Stimulated activated CD8-positive, alpha-beta memory T cell treated with anti-CD3 and anti-CD28 coated beads, Interleukin-4, amount 100 ng/mL, for 1 hour (primary cell): ENCODE data around the gene PTGS1.
A peak's percentile ranks its signal among the peaks of the same experiment; 100 is the strongest.
"Not testable (repeated sequence)": the region's sequence is repeated elsewhere in the genome, so short reads cannot be mapped to it uniquely, and the experiment has no call there.

Experiments
- DNase-seq, 2 donors: peaks; one replicate each; pipeline ENCODE4 v3.0.0-alpha.2; 2020; ENCODE audit warnings: low read depth in 2 of 2, low spot score in 1 of 2

The PTGS1 gene

DNA sequence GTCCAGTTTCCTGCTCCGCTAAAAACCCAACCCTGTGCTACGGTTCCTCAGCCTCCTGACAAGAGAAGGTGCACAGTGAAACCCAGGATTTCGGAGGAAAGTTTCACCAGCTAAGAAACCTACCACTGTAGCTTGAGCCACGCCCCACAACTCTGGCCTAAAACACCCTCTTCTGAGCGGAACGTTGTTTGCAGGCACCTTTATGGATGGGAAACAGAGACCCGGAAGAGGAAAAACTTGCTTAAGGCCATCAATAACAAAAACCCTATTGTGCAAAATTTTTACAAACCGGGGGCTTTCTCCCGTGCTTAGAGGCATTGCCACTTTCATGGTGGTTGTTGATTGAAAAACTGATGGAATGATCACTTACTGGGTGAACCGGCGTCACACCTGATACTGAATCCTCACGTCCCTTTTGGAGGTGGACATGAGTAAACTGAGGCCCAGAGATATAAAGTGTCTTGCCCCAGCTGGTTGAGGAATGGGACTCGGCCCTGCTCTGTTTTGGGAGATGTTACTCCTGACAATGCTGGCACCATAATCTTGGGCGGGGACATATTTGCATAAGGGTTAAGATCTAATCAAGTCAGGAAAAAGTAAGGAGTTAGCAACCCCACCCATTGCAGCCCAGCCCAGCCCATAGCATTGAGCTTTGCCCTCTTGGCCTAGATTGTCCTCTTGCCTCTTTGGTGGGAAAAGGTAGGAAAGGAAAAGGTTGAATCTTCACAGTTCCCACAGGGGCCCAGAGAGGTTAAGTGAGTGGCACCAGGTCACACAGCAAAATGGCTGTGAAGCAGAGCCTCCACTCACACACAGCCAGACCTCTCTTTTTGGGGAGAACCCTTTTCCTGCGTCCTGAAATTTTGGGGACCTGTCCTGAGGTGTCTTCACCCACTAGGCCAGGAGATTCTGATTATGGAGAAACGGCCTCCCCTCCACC is 23.2 kb upstream of the PTGS1 start:
- DNase-seq: no peak

DNA sequence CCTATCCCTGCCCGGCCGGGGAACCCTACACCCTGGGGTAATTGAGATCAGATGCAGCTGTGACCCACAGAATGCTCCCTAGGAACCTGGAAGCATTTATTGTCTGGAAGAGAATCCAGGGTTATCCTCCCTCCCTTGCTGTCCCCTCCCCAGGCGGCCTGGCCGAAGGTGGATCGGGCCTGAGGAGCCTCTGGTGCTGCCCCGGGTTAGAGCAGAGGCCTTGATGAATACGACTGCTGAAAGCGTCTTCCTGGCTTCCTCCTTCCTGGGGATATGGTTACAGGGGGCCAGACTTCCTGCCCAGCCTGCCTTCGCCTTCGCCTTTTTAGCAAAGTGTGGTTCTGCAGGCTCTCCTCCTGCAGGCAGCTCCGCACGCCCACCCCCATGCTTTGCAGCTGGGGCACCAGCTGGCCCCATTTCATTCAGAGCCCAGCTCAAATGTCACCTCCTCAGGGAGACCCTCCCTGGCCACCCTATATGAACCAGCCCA is 22.5 kb upstream of the PTGS1 start:
- DNase-seq: no peak

DNA sequence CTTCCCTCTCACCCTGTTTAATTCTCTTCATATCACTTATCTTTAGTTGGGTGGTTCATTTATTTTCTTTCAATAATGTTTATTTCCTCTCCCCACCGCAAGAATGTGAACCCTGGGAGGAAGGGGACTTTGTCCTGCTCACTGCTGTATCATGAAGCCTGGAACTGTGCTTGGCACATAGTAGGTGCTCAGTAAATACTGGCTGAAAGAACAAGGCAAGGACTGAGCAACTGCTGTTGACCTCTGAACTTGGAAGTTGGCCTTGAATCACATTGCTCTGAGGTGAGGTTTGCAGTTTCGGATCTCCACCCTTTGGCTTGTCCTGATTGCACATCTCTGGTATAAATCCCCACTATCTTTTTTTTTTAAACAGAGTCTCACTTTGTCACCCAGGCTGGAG is 22.0 kb upstream of the PTGS1 start:
- no peak for DNase-seq

DNA sequence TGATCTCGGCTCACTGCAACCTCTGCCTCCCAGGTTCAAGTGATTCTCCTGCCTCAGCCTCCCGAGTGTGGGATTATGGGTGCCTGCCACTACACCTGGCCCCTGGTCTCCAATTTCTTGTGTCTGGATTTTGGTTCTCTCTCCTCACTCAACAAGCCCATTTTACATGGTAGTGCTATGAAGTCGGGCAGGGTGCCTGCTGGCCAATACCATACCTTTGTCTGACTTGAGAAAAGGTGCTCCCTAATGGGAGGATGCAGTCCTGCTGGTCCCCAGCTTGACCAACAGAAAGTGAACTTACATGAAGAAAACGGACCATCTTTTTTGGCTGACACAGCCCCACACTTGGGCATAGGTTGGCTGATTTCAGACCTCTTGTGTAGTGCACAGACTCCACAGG is 21.6 kb upstream of the PTGS1 start:
- no peak for DNase-seq

DNA sequence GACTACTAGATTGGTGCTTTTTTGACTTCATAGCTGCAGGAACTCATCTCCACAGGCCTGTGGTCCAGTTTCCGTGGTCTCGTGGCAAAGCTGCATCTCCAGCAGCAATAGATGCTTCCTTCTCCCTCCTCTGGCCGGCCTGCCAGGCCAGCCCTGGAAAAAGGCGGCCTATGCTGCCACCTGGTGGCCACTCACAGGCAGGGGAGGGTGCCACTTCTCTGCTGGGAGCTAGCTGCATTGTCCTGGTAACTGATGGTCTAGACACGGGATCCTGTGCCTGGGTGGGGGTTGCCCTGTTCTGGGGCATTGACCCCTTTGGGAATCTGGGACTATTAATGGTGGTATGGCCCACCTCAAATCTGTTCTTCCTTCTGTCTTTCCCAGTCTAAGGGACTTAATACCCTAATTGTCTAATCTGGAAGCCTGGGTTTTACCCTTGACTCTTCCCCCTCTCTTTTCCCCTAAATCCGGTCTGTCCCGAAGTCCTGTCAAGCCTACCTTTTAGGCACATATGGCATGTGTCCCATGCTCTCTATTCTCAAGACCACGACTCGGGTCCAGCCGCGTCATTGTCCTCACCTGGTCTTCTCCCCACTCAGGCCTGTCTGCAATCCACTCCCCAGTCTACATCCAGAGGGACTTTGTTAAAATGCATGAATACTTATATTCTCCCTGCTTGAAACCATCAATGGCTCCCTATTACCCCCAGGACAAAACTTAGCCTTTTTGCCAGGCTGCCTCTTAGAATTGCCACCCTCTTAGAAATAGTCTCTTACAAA is 20.1 kb upstream of the PTGS1 start:
- peak; percentile 60 to 61 for DNase-seq

DNA sequence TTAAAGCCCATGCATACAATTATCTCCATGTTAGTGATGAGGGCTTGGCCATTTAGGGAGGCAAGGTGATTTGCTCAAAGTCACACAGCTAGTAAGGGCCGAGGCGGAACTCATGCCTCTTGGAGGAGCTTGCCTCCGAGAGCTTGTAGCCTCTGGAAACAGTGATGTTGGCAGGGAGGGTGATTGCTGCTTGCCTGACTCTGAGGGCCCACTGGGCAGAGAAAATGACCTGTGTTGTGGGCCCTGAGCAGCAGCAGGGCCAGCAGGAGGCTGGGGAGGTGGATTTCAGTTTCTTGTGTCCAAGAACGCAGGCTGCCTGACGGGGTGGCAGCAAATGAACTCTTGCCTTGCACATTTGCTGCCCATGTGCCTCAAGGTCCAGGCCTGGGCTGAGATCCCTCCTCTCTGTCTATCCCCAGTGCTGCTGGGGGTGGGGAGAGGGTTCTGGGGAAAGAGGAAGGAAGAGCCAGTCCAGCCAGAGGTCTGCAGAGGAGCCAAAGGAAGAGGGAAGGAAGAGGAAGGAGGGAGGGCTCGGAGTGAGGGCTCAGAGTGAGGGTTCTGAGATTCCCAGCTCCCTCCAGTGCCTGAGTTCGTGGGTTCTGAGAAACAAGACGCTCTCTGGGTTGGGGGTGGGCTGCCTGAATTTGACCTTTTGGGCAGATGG is 16.2 kb upstream of the PTGS1 start:
- DNase-seq: no peak

DNA sequence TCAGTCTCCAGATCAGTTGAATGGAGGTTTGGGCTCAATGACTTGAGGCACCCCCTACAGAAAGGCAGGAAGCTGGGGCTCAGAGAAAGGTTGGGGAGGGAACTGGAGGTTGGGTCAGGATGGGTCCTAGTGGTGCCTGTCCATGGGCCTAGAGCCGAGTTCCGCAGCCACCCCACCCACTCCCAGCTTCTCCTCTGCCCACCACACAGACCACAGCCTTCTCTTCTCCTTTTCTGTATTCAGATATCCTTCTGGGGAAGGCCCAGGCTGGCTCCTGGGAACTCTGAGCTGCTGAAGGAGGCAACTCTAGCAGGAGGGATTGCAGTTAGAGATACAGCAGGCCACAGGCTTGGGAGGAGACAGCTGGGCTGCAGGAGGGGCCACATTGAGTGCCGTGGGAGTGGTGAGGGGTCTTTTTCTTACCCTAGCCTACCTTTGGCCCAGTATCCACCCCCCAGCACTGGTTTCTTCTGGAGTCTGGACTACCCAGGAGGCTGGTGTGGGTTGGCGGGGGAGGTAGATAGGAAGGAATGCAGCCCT is 15.4 kb upstream of the PTGS1 start:
- no peak for DNase-seq

DNA sequence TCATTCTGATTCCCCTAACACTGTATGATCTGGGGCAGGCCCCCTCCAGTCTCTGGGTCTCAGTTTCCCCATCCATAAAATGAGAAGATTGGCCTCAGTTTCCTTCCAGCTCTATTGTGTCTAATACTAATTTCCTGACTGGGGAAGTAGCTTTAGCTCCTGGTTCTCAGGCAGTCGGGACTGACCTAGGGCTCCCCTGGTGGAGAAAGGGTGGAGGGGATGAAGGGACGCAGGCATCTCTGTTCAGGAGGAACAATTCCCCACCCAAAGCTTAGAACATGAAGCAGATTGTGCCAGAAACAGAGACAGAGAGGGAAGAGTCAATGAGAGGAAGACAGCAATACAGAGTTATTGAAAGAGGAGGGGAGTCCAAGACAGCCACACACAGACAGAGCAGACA is 14.2 kb upstream of the PTGS1 start:
- no peak for DNase-seq

DNA sequence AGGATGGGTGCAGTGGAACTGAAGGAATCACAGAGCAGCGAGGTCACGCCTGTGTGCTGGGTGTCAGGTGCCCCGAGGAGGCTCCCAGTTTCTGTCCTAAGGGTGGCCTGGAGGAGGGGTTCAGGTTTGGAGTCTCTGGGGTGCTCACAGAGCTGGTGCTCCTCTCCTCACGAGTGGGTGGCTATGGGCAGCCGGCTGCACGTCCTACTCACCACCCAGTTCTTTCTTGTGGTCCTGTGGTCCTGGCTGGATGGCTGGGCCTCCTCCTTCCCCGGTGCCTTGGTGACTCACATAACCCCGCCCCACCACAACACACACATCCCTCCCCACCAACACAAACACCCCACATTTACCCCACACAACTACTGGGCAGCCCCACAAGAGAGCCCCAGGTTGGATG is 9.9 kb upstream of the PTGS1 start:
- no peak for DNase-seq

DNA sequence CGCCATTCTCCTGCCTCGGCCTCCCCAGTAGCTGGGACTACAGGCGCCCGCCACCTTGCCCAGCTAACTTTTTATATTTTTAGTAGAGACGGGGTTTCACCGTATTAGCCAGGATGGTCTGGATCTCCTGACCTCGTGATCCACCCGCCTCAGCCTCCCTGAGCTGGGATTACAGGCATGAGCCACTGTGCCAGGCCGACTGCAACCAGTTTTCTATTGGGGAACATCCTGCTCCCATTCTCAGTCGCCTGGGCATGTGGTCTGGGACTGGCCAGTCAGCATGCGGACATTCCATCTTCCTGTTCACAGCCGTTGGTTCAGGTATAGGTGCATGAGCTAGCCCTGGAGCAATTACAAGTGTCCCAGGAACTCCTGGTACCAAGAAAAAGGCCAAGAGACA is 7.7 kb upstream of the PTGS1 start:
- DNase-seq: not testable (repeated sequence)

DNA sequence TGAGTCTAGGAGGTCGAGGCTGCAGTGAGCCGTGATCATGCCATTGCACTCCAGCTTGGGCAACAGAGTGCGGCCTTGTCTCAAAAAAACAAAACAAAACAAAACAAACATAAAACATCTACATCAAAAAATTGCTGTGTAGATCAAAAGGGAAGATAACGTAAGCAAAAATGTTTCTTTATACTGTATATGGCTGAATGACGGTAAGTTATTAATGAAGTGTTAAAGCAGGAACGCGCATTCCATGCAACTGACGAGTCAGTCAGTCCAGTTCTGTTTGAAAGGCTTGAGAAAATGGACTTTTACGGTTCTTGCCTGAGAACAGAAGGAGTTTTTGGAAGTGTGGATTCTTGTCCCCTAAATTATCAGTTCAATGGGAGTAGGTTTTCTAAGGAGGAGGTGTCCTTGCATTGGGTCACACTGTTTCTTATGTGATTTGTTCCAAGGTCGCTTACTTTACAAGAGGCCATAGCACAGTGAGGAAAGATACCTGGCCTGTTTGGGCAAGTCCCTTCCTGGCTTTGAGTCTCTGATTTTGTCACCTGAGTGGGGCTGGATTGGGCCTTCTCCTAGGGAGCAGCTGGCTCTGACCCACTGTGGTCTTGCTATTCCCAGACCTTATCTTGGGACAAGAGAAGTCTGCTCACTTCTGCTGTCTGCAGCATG is 6.6 kb upstream of the PTGS1 start:
- DNase-seq: no peak

DNA sequence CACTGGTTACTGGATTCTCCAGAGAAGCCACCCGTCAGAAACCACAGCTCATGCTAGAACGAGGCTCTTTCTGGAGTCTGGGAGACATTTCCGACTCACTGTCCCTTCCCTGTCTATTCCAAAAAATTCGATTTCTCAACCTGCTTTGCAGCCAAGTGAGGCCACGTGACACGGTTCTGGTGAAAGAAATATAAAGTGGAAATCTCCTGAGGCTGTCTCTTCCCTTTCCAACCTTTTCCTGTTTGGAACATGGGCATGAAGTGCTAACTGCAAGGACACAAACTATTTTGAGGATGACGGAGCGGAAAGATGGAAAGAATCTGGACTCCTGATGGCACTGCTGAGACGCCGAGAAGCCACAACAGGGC is 6.1 kb upstream of the PTGS1 start:
- no peak for DNase-seq

DNA sequence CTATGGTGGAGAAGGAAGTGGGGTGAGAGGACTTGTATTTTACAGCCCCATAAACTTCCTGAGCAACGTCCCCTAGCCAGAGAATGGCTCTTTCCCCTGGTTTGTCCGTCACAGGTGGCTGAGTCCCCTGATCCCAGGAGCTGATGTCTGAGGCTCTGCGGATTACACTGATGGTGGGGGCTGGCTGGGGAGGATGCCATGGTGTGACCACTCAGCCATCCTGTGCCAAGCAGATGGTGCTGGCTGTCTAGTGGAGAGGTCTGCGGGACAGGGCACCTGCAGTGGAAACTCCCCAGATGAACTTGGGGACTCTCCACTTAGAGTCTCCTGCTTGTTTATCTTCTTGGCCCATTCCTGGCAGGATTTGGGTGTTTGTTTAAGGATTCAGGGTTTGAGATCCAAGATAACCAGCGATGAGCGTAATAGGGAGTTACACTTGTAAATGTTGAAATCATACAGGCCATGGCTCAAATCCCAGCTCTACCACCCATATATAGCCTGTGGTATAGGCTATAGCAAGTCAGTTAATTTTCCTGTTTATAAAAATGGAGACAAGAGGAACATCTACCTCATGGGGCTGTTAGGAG is 4.7 kb upstream of the PTGS1 start:
- DNase-seq: no peak

DNA sequence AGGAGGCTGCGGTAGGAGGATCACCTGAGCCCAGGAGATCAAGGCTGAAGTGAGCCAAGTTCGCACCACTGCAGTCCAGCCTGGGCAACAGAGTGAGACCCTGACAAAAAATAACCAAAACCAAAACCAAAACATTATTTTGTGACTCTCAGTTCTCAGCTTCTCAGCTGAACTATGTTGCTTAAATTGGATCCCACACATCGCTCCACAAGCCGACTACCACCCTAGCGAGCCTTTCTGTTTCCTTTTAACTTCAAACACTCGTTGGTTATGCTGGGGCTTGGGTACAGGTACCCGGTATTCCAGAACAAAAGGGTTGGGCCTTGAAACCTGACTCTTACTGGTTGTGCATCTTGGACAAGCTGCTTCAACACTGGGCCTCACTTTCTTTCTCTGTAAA is 3.8 kb upstream of the PTGS1 start:
- DNase-seq: no peak

DNA sequence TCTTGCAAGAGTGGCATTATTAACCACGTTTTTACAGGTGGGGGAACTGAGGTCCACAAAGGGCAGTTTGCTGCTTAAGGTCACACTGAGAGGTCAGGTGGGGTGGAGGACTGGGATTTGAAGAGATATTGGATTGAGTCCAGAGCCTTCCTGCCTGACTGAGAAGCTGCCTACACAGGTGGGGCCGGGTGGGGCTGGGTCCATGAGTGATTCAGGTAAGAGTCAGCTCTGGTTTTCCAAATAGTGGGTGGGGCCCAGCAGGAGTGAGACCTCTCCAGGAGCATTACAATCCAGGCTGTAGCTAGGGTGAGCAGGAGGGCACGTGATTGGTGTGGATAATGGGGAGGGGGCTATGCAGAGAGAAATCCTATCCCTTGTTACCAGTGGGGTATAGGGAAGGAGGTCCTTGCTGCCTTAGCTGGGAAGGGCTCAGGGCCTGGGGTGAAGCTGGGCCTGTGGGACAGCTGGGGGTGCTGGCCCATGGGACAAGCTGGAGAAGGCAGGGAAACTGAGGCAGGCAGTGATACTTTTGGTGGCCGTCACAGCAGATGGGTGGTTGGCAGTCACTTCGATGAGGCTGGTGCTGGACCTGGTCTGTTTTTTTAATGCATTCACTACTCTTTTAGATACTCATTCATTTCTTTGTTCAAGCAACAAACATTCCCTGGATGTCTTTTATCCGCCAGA is 2.9 kb upstream of the PTGS1 start:
- DNase-seq: no peak

DNA sequence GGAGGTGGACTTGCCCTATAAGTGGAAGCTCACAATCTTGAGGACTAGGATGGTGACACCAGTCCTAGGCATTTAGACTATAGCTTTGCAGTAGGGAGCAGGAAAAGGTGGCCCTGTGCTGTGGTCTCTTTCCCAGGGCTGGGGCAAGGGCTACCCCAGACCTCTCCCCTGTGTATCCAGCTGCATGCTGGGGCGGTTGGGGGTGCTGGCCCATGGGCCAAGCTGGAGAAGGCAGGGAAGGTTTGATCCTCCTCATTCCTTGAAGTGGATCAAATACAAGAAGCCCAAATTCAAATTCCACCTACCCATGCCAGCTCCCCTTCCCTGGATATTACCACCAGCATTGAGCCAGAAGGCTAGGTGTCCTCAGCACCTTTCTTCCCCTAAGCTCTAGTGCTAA is 2.2 kb upstream of the PTGS1 start:
- no peak for DNase-seq

DNA sequence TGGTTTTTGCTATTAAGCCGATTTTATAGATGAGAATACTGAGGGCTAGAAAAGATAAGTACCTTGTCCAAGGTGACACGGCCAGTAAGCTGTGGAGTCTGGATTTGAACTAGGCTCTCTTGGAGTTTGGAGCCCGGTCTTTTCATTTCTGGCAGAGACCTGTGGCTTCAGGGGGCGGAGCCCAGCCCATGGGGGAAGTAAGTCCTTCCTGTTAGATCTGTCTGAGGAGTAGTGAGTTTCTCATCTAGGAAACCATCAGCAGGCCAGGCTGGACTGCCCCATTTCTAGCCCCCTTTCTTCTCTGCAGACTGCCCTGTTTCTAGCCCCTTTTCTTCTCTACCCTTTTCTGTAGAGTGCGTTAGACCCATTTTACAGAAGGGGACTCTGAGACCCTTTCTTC is 521 bp upstream of the PTGS1 start:
- no peak for DNase-seq

DNA sequence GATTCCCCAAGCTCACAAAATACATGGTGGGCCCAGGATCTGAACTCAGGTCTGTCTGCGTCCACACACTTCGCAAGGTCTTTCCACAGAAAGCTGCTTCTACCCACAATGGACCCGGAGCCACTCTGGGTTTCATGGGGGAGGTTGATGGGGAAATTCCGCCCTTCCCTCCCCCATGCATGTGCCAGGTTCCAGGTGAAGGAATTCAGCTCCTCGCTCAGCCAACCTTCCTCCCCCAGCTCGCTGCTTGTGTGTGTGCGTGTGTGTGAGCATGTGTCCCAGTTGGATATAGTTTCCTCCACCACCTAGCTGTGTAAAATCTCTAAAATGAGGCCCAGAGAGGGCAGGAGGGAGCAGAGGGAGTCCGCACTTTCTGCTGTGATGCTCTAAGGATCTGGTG is 1.0 kb downstream of the PTGS1 start:
- no peak for DNase-seq

DNA sequence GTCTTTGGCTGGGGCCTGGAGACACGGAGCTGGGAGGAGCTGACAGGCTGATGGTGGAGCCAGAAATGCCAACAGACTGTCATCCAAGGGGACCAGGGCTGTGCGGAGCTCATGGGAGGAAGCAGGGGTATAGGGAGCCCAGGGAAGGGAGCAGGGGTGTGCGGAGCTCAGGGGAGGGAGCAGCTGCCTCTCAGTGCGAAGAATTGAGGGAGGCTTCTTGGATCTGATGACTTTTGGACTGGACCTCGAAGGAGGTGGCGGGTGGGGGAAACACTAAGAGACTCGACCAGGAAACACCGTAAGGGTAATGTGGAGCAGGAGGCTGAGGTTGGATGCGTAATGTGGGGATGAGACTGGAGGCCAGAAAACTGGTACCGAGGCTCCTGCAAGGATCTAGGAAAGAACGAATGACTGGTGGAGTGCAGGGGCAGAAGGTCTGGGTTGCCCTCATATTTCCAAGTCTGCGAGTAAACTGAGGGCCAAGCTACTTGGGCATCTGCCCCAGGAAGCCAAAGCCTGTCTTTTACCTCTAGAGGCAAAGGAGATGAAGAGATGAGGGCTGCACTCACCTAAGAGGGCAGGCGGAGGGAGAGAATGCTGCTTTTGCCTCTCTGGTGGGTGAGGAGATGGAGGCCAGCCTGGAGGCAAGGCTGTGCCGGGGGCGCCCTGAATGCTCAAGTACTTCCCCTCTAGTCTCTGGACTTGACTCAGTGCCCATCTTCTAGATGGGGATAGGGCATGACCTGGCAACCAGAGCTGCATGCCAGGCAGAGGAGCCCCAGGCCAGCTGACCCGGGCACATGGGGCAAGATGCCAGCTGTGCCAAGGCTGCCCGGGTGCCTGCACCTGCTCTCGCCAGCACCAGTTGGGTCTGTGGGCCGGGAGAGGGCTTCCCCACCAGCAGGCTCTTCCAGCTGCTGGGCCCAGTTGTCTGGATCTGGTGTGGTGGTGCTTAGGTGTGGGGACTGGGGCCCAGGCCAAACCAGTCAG is 2.3 kb downstream of the PTGS1 start:
- no peak for DNase-seq
